ENCODE data around the gene ATP6V0E2. TPM values are rescaled to one million over a fixed set of nuclear protein-coding genes. Genes with fewer than 3 reads are reported as not detected.

ATP6V0E2 gene
- total RNA-seq, 4 donors from 2014 or later: 20.1 to 35.6 (median 30.7) TPM

GRCh38 chr7:149869867-149870266 lies 3.9 kb upstream of the ATP6V0E2 start:
- Histone ChIP-seq H3K36me3 (peaks cover 0 to 37% of the 10 kb centered on the region in 2 donors), H3K4me1 (peaks cover 0 to 28% (median 9%) of the 10 kb centered on the region in 3 donors), H3K27me3 (no peaks in the 10 kb centered on the region), H3K9me3 (no peaks in the 10 kb centered on the region), H3K4me3 (no peak overlapping the region), H3K27ac (no peak overlapping the region)
- TF ChIP-seq POLR2A (IDR thresholded peaks at IDR 0.05) (no peak), POLR2AphosphoS5 (IDR thresholded peaks at IDR 0.05) (no peak), EP300 (IDR thresholded peaks at IDR 0.05) (no peak)
- TF ChIP-seq, protein P1, sequence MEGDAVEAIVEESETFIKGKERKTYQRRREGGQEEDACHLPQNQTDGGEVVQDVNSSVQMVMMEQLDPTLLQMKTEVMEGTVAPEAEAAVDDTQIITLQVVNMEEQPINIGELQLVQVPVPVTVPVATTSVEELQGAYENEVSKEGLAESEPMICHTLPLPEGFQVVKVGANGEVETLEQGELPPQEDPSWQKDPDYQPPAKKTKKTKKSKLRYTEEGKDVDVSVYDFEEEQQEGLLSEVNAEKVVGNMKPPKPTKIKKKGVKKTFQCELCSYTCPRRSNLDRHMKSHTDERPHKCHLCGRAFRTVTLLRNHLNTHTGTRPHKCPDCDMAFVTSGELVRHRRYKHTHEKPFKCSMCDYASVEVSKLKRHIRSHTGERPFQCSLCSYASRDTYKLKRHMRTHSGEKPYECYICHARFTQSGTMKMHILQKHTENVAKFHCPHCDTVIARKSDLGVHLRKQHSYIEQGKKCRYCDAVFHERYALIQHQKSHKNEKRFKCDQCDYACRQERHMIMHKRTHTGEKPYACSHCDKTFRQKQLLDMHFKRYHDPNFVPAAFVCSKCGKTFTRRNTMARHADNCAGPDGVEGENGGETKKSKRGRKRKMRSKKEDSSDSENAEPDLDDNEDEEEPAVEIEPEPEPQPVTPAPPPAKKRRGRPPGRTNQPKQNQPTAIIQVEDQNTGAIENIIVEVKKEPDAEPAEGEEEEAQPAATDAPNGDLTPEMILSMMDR (IDR thresholded peaks at IDR 0.05): no peak
- no peak for ATAC-seq
- WGBS, 2 donors (ENCODE audit: low coverage in 1 of 2): 64 to 75% methylated on average over 4 to 6 of the region's 6 CpGs

DNA sequence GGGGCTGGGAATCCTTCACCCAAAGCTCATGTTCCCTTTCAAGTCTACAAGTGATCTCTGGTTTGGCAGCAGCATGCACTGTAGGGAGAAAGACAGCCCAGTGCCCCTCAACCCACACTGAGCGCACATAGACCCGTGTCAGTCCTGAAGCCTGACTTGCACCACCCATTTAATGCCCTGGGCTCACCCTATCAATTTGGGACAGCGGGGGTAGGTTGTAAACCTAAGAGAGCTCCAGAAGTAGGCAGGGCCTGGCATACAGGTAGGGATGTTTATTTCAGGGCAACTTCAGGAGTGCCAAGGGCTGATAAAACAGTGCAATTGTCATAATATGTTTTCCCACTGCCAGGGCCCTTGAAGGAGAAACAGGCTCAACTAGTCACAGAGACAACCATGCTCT lies 3.5 kb upstream of the ATP6V0E2 start:
- 74% methylated on average over 3 of the region's 3 CpGs; no CpG with 5 or more reads in 1 of the 2 donors for WGBS, 2 donors (ENCODE audit: low coverage in 1 of 2)
- H3K27me3 ChIP-seq: no peaks in the 10 kb centered on the region
- no peaks in the 10 kb centered on the region for H3K9me3 ChIP-seq
- TF ChIP-seq POLR2AphosphoS5 (IDR thresholded peaks at IDR 0.05) (no peak), POLR2A (IDR thresholded peaks at IDR 0.05) (no peak), EP300 (IDR thresholded peaks at IDR 0.05) (no peak)
- TF ChIP-seq, protein P1 (IDR thresholded peaks at IDR 0.05): no peak
- no peak for ATAC-seq
- no peak overlapping the region for H3K4me3 ChIP-seq
- peaks cover 0 to 32% (median 9%) of the 10 kb centered on the region in 3 donors for H3K4me1 ChIP-seq
- no peak overlapping the region for H3K27ac ChIP-seq
- H3K36me3 ChIP-seq: peaks cover 0 to 33% of the 10 kb centered on the region in 2 donors

DNA sequence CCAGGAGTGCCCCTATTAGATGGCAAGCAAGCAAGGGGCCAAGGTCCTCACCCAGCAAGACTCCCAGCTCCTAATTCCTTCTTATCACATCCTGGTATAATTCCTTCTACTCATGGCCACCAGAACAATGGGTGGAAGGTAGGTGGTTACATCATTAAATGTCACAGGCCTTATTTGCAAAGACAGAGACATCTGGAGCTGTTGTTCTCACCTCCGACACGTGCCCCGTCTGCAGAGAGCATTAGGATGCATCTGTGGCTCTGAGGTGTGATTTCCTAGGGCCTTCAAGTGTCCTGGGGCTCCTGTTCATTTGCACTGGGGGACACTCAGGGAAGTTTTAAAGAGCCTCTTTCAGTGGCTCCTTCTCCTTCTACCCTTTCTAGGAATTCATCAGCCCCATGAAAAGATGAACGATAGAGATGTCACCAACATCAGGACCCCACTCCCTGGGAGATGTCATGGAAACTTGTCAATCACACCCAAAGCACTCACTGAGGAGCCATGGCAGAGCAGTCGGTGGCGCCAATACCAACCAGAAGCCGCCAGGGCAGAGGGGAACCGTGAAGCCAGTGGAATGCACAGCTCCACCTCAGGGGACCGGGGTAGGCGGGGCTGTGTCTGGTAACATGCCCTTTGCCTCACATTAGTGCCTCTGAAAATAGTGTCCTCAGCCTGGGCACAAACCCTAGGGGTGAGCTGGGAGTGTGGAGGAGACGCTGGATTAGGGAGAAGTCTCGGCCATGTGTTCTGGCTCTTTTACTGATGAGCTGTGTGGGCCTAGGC lies 2.9 kb upstream of the ATP6V0E2 start:
- Histone ChIP-seq H3K9me3 (no peaks in the 10 kb centered on the region), H3K4me3 (no peak overlapping the region), H3K4me1 (peaks cover 0 to 32% (median 9%) of the 10 kb centered on the region in 3 donors), H3K27ac (no peak overlapping the region), H3K36me3 (peaks cover 0 to 32% of the 10 kb centered on the region in 2 donors), H3K27me3 (no peaks in the 10 kb centered on the region)
- WGBS, 2 donors (ENCODE audit: low coverage in 1 of 2): 76 to 100% methylated on average over 2 to 4 of the region's 12 CpGs
- TF ChIP-seq, protein P1 (IDR thresholded peaks at IDR 0.05): no peak
- TF ChIP-seq POLR2A (IDR thresholded peaks at IDR 0.05): no peak
- no peak for ATAC-seq

DNA sequence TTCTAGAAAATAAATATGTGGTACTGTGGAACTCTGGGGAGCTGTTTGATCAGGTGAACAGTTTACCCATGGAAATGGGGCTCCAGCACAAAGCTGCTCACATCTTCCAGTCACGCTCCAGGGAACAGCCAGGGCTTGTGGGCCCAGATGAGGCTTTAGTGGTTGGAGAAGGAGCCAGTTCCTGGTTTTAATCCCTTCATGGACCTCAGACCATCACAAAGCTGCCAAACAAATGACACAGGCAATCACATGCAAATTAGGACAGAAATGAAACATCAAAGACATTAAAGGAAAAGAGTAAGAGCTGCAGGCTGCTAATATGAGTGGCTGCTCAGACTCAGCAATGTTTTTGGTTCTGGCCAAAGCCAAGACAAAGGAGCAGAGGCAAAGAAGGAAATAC lies 2.2 kb upstream of the ATP6V0E2 start:
- 57% methylated on average over 1 of the region's 1 CpG; no CpG with 5 or more reads in 1 of the 2 donors for WGBS, 2 donors (ENCODE audit: low coverage in 1 of 2)
- Histone ChIP-seq H3K4me3 (no peak overlapping the region), H3K27ac (no peak overlapping the region), H3K9me3 (no peaks in the 10 kb centered on the region), H3K27me3 (no peaks in the 10 kb centered on the region), H3K4me1 (peaks cover 0 to 32% (median 9%) of the 10 kb centered on the region in 3 donors), H3K36me3 (peaks cover 0 to 30% of the 10 kb centered on the region in 2 donors)
- ATAC-seq: no peak
- no peak for TF ChIP-seq POLR2A (IDR thresholded peaks at IDR 0.05)
- TF ChIP-seq, protein P1 (IDR thresholded peaks at IDR 0.05): no peak
- TF ChIP-seq POLR2AphosphoS5 (IDR thresholded peaks at IDR 0.05): no peak
- no peak for TF ChIP-seq EP300 (IDR thresholded peaks at IDR 0.05)

Measured in gastroesophageal sphincter (tissue), 4 donors.